Activated CD8-positive, alpha-beta memory T cell treated with anti-CD3 and anti-CD28 coated beads for 36 hours (primary cell): ENCODE measurements around the gene AQP2. TPM values are rescaled to one million over a fixed set of nuclear protein-coding genes. Genes with fewer than 3 reads are reported as not detected.

Experiments
- CTCF ChIA-PET: fragments of 350-600 bp; sonication (Branson Sonifier 250); formaldehyde crosslinking; loops from one replicate; lab custom pipeline; 2021; ENCODE audit warnings: antibody characterized with exemption; lab: Charles Lee
- POLR2A ChIA-PET: fragments of 350-600 bp; sonication (Branson Sonifier 250); formaldehyde crosslinking; loops from one replicate; lab custom pipeline; 2021; ENCODE audit warnings: antibody characterized with exemption; lab: Charles Lee
- total RNA-seq, 2 experiments: library from RNA; stranded (reverse); gene quantifications; one replicate each; pipeline ENCODE4 v1.2.3, GENCODE V29; 2021

Gene AQP2
- total RNA-seq, 2 experiments from 2014 or later, result not detected

DNA sequence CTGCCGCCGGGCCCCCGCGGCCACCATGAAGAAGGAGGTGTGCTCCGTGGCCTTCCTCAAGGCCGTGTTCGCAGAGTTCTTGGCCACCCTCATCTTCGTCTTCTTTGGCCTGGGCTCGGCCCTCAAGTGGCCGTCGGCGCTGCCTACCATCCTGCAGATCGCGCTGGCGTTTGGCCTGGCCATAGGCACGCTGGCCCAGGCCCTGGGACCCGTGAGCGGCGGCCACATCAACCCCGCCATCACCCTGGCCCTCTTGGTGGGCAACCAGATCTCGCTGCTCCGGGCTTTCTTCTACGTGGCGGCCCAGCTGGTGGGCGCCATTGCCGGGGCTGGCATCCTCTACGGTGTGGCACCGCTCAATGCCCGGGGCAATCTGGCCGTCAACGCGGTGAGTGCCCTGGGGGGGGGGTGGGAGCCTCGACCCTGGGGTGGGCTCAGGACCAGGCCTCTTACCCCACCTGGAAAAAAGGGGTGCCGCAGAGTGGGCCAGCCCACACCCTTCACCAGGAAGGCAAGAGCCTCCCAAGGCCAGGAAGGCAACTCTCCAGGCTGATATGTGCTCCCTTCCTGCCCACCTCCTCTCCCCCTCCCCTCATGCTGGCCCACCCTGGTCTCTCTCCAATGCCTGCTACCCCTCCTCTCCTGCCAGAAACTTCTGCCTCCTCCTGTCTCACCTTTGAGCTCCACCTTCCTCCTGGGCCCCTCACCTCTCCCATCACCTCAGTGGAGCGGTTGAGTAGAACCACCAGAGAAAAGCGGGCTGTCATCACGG lies 11.6 kb downstream of the AQP2 start:
- ChIA-PET POLR2A (no interaction called here), CTCF (interaction anchor here (1.3 kb wide), 1 partner anchor 17 kb away, joined by 3 read pairs; no protein-coding TSS in a partner anchor)

DNA sequence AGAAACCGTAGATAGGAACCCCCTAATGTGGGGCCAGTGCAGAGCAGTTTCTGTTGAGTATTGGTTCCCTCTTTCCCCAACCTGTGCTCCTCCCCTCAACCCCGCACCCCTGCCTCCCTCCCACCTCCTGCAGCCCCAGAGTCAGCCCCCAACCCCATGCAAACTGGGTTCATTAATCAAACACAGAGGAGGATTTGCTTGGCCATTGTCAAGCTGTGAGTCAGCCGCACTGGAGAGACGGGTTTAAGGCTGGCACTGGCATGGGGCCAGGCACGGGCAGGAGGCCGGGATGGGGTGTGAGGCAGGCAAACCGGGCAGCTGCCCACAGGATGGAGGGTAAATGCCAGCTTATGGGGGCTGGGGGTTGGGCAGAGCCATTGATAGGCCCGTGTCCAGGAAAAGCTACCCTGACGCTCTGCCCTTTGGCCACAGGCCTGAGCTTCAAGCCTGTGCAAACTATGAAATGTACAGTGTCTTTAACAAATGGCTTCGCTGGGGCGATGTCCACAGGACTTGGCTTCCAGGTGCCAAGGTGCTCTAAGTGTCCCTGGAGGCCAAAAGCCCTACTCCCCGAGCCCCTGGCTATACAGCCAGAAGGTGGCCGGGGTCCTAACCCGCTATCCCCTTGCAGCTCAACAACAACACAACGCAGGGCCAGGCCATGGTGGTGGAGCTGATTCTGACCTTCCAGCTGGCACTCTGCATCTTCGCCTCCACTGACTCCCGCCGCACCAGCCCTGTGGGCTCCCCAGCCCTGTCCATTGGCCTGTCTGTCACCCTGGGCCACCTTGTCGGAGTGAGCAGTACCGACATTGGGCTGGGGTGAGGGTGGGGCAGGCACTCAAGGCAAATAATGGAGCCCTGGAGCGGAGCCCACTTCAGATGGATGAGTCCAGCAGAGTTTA lies 12.6 kb downstream of the AQP2 start:
- ChIA-PET CTCF (interaction anchor here (0.8 to 0.9 kb wide), 2 partner anchors 13 kb away, joined by 3 read pairs; no protein-coding TSS in a partner anchor), POLR2A (no interaction called here)

DNA sequence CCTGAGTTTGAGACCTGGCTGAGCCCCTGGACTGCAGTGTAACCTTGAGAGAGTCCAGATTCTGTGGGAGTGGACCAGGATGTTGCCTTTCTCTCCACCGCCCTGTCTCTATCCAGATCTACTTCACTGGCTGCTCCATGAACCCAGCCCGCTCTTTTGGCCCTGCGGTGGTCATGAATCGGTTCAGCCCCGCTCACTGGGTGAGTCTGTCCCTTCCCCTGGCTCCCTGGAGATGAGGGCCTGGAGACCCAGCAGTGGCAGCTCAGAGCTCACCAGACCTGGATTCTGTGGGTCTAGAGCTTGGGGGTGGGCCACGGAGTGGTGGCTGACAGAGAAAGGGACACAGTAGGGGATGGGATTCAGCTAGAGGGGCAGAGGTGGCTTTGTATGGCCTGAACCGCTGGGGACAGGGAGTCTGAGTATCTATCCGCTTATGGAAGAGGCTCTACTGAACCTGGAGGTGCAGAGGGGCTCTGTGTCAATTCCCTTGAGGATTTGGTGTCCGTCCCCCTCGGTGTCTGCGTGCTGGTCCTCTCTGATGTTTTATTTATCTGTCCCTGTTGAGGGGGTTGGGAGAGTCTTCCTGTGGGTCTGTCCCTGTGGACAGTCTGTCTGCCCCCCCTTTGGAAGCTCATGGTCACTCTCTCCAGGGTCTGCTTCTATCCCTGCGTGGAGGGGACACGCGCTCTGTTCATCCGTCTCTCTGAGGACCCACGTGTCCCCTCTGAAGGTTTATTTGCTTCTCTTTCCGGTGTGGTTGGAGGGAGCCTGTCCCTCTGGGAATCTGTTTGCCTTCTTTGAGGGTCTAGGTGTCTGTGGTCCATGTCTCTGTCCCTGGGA lies 13.7 kb downstream of the AQP2 start:
- POLR2A ChIA-PET, result no interaction called here
- CTCF ChIA-PET, result interaction anchor here (0.9 to 1.6 kb wide), 2 partner anchors 12 to 19 kb away, joined by 3 read pairs; no protein-coding TSS in a partner anchor

DNA sequence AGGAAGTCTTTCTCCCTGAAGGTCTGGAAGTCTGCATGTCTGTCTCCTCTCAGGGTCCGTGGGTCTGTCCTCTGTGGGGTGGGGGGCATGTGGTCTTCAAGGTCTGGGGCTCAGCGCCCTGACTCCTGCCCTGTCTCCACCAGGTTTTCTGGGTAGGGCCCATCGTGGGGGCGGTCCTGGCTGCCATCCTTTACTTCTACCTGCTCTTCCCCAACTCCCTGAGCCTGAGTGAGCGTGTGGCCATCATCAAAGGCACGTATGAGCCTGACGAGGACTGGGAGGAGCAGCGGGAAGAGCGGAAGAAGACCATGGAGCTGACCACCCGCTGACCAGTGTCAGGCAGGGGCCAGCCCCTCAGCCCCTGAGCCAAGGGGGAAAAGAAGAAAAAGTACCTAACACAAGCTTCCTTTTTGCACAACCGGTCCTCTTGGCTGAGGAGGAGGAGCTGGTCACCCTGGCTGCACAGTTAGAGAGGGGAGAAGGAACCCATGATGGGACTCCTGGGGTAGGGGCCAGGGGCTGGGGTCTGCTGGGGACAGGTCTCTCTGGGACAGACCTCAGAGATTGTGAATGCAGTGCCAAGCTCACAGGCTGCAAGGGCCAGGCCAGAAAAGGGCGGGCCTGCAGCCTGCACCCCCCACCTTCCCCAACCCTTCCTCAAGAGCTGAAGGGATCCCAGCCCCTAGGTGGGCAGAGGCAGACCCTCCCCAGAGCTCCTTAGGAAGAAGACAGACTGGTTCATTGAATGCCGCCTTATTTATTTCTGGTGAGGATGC lies 14.5 kb downstream of the AQP2 start:
- CTCF ChIA-PET, result interaction anchor here (0.7 to 5.2 kb wide), 6 partner anchors 10 to 101 kb away, joined by 3 to 53 read pairs (median 14); no protein-coding TSS in a partner anchor

DNA sequence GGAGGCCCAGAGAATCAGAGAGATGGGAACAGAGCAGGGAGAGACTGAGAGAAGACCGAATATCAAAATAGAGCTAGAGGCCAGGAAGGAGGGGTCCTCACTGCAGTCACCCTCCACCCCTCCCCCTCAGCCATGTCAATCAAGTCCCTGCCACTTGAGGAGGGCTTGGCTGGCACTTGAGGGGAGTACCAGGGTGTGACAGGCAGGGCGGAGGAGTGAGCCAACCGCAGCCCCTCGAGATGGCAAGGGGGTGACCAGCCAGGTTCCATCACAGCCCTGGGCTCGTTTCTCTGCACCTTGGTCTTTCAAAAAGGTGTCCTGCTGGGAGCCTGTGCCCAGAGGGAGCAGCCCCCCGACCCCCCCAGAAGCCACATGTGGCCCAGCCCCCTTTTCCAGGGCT lies 15.3 kb downstream of the AQP2 start:
- CTCF ChIA-PET, result interaction anchor here (0.7 to 5.2 kb wide), 20 partner anchors 10 to 122 kb away, joined by 4 to 53 read pairs (median 10); partner anchors contain the start of gene RACGAP1
- POLR2A ChIA-PET, result interaction anchor here (0.6 kb wide), 1 partner anchor 224 kb away, joined by 3 read pairs; the partner anchor contains the start of gene TMBIM6

More for the DNA sequence above, 14.5 kb downstream of the AQP2 start:
- POLR2A ChIA-PET, result interaction anchor here (0.6 kb wide), 1 partner anchor 224 kb away, joined by 3 read pairs; the partner anchor contains the start of gene TMBIM6

DNA sequence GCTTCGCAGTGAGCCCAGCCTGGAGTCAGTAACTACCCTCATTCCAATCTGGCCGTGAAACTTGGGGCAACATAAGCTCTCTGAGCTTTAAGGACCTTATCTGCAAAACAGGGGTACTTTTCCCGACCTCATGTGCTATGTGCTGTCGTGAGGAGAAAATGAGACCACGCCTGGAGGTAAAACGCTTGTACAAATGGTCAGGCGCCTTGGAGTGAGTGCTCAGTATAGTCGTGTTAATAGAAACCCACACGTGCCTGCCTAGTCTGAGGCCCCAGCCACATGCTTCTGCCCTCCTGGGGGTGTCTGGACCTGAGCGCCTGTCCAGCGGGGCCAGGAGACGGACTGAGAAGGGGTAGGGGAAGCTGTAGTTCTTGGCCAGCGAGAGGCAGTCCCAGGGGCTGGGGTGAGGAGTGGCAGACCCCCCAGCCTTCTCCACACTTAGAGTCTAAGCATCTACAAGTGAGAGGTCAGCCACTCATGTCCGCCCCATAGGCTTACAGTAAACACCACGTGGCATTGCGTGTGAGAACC lies 16.0 kb downstream of the AQP2 start:
- POLR2A ChIA-PET, result interaction anchor here (1.0 kb wide), 1 partner anchor 92 kb away, joined by 3 read pairs; no protein-coding TSS in a partner anchor
- CTCF ChIA-PET, result interaction anchor here (0.6 to 5.2 kb wide), 41 partner anchors 8 to 491 kb away, joined by 3 to 53 read pairs (median 5); partner anchors contain the start of genes BCDIN3D, RACGAP1 and SMARCD1

DNA sequence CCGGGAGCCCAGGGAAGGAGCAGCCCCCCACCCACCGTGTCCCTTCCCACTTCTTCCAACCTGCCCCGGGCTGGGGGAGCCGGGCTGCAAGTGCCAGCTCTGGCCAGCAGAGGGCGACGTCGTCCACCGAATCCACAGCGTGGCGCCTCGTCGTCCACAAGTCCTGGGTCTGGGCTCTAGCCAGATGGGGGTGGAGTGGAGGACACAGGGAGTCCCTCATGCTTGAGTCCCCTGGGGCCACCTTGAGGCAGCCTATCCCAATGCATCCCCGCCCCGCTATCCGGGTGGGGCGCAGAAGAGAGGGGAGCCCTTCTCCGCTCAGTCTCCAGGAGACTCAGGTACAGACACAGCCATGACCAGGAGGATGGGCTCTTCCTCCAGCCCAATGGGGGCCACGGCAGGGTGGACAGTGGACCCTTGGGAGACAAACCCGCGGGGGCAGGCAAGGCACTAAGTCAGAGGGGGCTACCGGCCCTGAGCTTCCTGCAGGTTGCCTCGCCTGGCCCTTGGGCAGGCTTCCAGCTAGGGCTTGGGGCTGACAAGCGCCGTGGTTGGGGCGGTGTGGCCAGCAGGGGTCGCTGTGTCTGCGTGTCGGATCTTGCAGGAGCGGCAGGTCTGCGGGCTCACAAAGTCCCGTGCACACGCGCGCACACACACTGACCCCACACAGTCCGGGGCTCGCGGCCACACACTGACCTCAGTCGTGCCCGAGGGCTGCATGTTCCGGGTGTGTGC lies 16.7 kb downstream of the AQP2 start:
- POLR2A ChIA-PET, result interaction anchor here (1.0 kb wide), 1 partner anchor 91 kb away, joined by 3 read pairs; no protein-coding TSS in a partner anchor
- CTCF ChIA-PET, result interaction anchor here (0.6 to 5.2 kb wide), 45 partner anchors 9 to 491 kb away, joined by 3 to 53 read pairs (median 5); partner anchors contain the start of genes AQP2, BCDIN3D, RACGAP1 and SMARCD1

DNA sequence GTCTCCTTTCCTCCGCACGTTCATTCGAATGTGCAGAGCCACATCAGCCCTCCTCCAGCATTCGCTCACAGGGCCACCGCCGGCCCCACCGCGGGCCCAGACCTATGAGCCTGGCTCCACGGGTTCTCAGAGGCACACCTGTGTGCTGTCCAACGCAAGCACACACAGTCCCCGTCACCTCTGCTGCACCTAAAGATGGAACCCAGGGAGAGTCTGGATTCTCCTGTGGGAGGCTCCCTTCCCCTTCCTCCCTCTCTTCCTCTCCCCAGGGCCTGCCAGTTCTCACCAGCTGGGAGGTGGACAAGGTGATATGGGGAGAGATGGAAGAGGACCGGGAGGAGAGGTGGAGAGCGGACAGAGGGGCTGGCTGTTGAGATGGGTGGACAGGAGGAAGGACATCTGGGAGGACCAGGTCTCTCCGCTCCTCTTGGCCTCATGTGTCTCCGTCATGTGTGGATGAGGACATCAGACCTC lies 17.3 kb downstream of the AQP2 start:
- ChIA-PET POLR2A (interaction anchor here (0.6 to 1.0 kb wide), 2 partner anchors 91 to 211 kb away, joined by 3 to 4 read pairs; no protein-coding TSS in a partner anchor), CTCF (interaction anchor here (0.7 to 5.2 kb wide), 34 partner anchors 8 to 238 kb away, joined by 3 to 53 read pairs (median 8); partner anchors contain the start of genes AQP2, RACGAP1 and SMARCD1)

DNA sequence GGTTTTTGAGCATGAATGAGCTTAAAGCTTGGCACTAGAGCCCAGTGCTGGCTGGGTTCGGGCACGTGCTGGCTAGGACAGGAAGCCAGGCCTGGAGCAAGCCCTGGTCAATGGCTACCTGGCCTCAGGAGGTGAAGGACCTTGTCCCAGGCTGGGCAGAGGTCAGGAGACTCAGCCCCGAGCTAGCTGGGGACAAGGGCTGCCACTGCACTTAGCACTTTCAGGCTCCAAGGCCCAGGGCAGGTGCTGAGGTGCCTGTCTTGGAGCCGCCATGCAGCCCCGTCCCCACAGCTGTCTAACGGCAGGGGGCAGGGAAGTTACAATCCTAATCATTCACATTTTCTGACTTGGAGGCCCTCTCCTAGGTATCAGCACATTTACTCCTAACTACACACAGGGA lies 17.9 kb downstream of the AQP2 start:
- ChIA-PET CTCF (interaction anchor here (0.7 to 5.2 kb wide), 15 partner anchors 9 to 115 kb away, joined by 4 to 53 read pairs (median 11); partner anchors contain the start of genes AQP2 and SMARCD1), POLR2A (interaction anchor here (0.6 kb wide), 1 partner anchor 212 kb away, joined by 4 read pairs; no protein-coding TSS in a partner anchor)

DNA sequence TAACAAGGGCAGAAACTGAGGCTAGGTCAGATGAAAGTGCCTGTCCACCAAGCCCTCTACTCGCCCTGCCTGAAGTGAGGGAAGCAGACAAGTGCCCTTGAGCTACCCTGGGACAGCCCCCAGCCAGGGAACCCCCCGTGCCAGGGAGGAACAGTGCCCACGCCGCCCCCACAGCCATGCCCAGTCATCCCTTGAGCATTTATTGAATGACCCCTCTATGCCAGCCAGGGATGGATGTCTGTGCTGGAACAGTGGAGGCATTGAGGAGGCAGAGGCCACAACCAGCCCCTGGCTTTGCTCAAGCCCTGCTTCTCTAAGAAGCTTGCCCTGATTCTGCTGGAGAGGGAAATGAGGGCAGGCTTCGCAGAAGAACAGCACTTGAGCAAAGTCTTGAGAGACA lies 18.5 kb downstream of the AQP2 start:
- CTCF ChIA-PET, result interaction anchor here (0.6 to 5.2 kb wide), 8 partner anchors 11 to 103 kb away, joined by 3 to 53 read pairs (median 12); no protein-coding TSS in a partner anchor
- POLR2A ChIA-PET, result no interaction called here

DNA sequence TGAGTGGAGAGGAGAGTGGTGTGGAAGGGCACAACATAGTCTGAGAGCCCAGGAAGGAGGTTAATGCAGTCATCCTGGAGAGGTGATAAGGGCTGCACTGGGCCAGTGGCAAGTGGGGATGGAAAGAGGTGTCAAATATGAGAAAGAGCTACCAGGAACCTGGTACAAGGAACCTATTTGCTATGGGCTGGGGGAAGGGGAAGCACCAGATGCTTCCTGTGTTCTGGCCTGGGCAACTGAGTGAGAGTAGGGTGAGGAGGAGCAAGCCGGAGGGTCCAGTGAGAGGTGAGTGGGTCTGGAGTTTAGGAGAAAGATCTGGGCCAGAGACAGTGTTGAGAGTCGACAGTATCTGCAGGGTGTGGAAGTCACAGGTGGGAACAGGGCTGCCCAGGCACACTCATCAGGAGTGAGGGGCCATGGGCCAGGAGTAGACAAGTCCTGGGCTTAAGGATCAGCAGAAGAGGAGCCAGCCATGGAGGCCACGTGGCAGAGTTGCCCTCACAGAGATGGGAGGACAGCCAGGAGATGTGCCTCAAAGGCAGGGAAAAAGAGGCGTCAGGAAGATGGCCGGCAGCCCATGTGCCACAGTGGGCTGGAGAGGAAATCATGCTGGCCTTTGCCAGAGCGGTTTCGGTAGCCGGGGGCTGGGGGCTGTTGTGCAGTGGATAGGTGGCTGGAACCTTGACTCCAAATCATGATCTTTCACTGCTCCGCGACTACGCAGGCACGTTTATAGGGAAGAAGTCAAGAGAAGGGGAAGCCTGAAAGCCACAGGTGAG lies 19.3 kb downstream of the AQP2 start:
- POLR2A ChIA-PET, result interaction anchor here (0.6 kb wide), 1 partner anchor 36 kb away, joined by 6 read pairs; no protein-coding TSS in a partner anchor

DNA sequence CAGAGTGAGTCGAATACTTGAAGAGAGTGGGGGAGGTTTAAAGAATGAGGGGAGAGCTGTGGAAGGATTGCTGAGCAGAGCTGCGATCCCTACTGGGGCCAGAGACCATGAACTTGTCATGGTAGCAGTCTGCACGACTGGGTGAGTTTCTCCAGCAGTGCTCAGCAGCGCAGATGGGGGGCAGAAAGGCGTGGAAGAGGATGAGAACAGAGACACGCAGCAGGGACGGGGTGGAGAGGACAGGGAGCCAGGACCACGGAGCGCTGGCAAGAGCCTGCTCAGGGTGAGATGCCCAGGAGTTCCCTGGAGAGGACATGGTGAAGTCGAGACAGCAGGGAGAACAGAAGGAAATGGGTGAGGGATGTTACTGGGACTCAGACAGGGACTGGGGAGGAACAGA lies 20.1 kb downstream of the AQP2 start:
- CTCF ChIA-PET, result no interaction called here
- POLR2A ChIA-PET, result interaction anchor here (0.6 kb wide), 1 partner anchor 36 kb away, joined by 6 read pairs; no protein-coding TSS in a partner anchor

More for the DNA sequence above, 19.3 kb downstream of the AQP2 start:
- CTCF ChIA-PET, result interaction anchor here (0.6 to 5.2 kb wide), 5 partner anchors 10 to 89 kb away, joined by 3 to 53 read pairs (median 4); no protein-coding TSS in a partner anchor

DNA sequence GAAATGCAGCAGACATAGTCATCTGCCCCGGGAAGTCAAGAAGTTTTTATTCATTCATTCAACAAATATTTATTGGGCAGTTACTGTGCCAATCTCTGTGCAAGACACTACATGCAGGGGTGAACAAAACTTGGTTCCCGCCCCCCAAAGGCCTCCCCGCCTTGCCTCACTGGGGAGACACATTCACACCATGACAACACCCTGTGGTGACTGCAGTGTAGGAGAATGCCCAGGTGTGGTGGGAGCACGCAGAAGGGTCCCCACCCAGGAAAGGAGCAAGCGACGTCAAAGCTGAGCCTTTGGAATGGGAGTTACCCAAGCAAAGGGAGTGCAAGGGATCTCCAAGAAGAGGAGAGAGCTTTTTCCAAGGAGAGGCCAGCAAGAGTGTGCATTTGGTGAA lies 20.6 kb downstream of the AQP2 start:
- CTCF ChIA-PET, result interaction anchor here (0.7 kb wide), 1 partner anchor 9 kb away, joined by 3 read pairs; no protein-coding TSS in a partner anchor
- POLR2A ChIA-PET, result no interaction called here

DNA sequence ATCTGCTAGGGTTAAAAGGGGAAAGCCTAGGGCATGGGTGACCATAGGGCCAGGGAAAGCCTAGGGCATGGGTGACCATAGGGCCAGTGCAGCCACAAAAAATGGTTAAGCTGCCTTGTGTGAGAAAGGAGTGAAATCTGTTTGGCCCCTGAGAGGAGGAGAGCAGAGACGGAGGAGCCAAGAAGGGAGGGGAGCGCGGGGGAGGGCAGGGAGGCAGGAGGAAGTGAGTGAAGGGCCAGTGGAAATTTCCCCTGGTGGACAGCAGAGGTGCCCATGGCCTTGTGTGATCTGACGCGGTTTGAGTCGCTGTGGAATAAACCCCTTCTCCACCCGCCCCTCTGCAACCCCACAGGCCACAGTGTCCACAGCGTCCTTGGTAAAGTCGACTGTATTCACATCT lies 21.6 kb downstream of the AQP2 start:
- CTCF ChIA-PET, result no interaction called here
- POLR2A ChIA-PET, result no interaction called here
